Fibroblast of the aortic adventitia (primary cell): ENCODE measurements around the gene ANKFN1. TPM values are rescaled to one million over a fixed set of nuclear protein-coding genes. Genes with fewer than 3 reads are reported as not detected.

ENCODE experiments used
- DNase-seq: peaks from one replicate; pipeline ENCODE4 v3.0.0-alpha.2; 2010; ENCODE audit warnings: low read depth
- H3K4me3 ChIP-seq: 2 replicates; pipeline ENCODE4 v1.5.1; 2011; ENCODE audit warnings: low read depth, mild to moderate bottlenecking, control low read depth, low read length, moderate library complexity
- CTCF ChIP-seq: IDR thresholded peaks from 2 replicates; pipeline ENCODE4 v1.5.1; 2011; ENCODE audit warnings: mild to moderate bottlenecking, low read length, control low read depth, inconsistent platforms; ENCODE audit not compliant: insufficient read depth
- total RNA-seq: library from RNA; depleted of rRNA; stranded (reverse); fragments of >200 nt; gene quantifications from 2 replicates; pipeline ENCODE4 v1.2.3, GENCODE V29; 2012; ENCODE audit warnings: low replicate concordance

ANKFN1 gene
- total RNA-seq, 1 donor: not detected

GRCh38 chr17:56290802-56291118, 137.5 kb downstream of the ANKFN1 start:
- TF ChIP-seq CTCF: no peak
- DNase-seq: no peak
- H3K4me3 ChIP-seq: no peak overlapping the region

- DNase-seq: no peak
- TF ChIP-seq CTCF: no peak
- H3K4me3 ChIP-seq: no peak overlapping the region
Observed at GRCh38 chr17:56291226-56291805, 138.0 kb downstream of the ANKFN1 start.

- TF ChIP-seq CTCF: no peak
- peak; percentile 76 for DNase-seq
- H3K4me3 ChIP-seq: no peak overlapping the region
Observed at GRCh38 chr17:56292010-56292409, 138.7 kb downstream of the ANKFN1 start.

GRCh38 chr17:56292578-56292977, 139.3 kb downstream of the ANKFN1 start:
- no peak for DNase-seq
- no peak overlapping the region for H3K4me3 ChIP-seq
- TF ChIP-seq CTCF: no peak

GRCh38 chr17:56297184-56297583, 143.9 kb downstream of the ANKFN1 start:
- H3K4me3 ChIP-seq: no peak overlapping the region
- peak; percentile 41 for DNase-seq
- TF ChIP-seq CTCF: no peak

GRCh38 chr17:56298846-56299245, 145.6 kb downstream of the ANKFN1 start:
- no peak for DNase-seq
- no peak for TF ChIP-seq CTCF
- H3K4me3 ChIP-seq: no peak overlapping the region

- TF ChIP-seq CTCF: no peak
- no peak for DNase-seq
- H3K4me3 ChIP-seq: no peak overlapping the region
Observed at GRCh38 chr17:56300144-56300543, 146.9 kb downstream of the ANKFN1 start.
